GM13977 (cell line): ENCODE data around the gene SAP25.

Experiments
- DNase-seq: peaks from one replicate; pipeline ENCODE4 v3.0.0; 2012; ENCODE audit warnings: low spot score
- CTCF ChIP-seq: IDR thresholded peaks from 2 replicates; pipeline ENCODE4 v1.5.1; 2012; ENCODE audit warnings: mild to moderate bottlenecking, control low read depth; ENCODE audit not compliant: insufficient read depth; ENCODE audit errors: extremely low read depth, missing control alignments
- in situ Hi-C: fragments of 300-500 bp; cut with MboI; formaldehyde crosslinking; loops from one replicate; pipeline ENCODE4 v1.12.0; 2022; ENCODE audit warnings: low sequenced_read_pairs, low pct_unique_long_range_greater_than_20kb, mixed read lengths, inconsistent platforms; ENCODE audit not compliant: unreplicated experiment

The SAP25 gene

GRCh38 chr7:100612730-100613390, 39.2 kb upstream of the SAP25 start:
- in situ Hi-C loops: no loop called here
- DNase-seq: no peak
- peak; percentile 23 for TF ChIP-seq CTCF

- DNase-seq: peak; percentile 99
- in situ Hi-C loops: no loop called here
- TF ChIP-seq CTCF: no peak
Measured at GRCh38 chr7:100611983-100612729, 38.5 kb upstream of the SAP25 start, which contains the start of gene MOSPD3. Gene MOSPD3 (plus strand): TSS chr7:100612540. CDS start chr7:100612792, 252 bp downstream.

- TF ChIP-seq CTCF: no peak
- in situ Hi-C loops: no loop called here
- no peak for DNase-seq
Measured at GRCh38 chr7:100609958-100610357, 36.3 kb upstream of the SAP25 start.

DNA sequence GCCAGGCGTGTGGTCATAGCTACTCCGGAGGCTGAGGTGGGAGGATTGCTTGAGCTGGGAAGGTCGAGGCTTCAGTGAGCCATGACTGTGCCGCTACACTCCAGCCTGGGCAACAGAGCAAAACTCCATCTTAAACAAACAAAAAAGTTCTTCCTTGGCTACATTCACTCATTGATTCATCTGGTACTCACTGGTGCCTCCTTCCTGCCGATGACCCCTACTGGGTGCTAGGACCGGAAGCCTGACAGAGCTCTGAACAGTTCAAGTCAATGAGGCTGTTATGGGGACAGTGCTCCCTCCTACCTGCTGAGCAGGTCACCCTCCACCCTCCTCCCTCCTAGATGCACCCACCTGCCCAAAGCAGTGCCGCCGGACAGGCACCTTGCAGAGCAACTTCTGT, 33.4 kb upstream of the SAP25 start:
- in situ Hi-C loops: no loop called here
- TF ChIP-seq CTCF: no peak

DNA sequence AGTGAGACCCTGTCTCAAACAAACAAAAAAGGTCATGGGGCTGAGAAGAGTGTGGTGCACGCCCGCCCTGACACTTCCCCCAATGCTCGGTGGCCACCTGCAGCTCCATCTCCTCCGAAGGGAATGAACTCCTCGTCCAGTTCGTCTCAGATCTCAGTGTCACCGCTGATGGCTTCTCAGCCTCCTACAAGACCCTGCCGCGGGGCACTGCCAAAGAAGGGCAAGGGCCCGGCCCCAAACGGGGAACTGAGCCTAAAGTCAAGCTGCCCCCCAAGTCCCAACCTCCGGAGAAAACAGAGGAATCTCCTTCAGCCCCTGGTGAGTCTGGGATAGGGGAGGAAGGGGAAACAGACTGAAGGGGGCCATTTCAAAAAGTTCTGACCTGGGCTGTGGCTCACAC, 32.6 kb upstream of the SAP25 start:
- in situ Hi-C loops: no loop called here
- no peak for TF ChIP-seq CTCF
- no peak for DNase-seq

More for the DNA sequence above, 33.4 kb upstream of the SAP25 start:
- no peak for DNase-seq

DNA sequence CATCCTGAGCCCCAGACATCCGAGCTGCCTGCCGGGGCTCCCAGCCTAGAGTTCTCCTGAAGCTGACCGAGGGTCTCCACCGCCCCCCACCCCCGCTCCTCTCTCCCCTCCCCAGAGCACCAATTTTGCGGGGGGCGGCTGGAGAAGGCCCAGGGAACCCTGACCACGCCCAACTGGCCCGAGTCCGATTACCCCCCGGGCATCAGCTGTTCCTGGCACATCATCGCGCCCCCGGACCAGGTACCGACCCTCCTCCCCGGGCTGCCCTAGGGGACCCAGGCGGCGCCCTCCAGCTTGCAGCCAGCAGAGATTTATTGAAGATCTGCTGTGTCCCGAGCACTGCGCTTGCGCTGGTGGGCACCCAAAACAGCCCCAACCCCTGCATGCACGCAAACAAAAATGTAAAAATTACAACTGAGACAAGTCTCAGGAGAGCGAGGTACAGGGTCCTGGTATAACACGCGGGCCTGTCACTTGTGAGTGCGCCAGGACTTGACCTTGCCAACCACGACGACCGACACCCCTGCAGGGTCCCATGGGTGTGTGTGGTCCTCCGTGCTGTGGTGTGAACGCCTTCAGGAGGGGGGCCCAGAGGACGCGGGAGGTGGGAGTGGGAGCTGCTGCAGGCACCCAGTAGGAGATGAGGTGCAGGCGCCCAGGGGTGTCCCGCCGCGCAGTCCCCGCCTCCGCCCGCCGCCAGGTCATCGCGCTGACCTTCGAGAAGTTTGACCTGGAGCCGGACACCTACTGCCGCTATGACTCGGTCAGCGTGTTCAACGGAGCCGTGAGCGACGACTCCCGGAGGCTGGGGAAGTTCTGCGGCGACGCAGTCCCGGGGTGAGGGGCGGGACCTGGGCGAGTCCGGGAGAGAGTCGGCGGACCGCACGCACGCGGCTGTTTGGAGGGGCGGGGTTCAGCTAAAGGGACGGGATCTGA, 31.5 kb upstream of the SAP25 start:
- no peak for DNase-seq
- in situ Hi-C loops: no loop called here
- no peak for TF ChIP-seq CTCF
